HG03354 (cell line): ENCODE data around the gene ARID2.

Source experiments
- ATAC-seq: cut with Tn5 transposase; IDR thresholded peaks from one replicate; pipeline ENCODE4 v1.9.1; 2021; ENCODE audit warnings: mild to moderate bottlenecking; ENCODE audit not compliant: unreplicated experiment, poor library complexity, severe bottlenecking

Gene ARID2

GRCh38 chr12:45909041-45909713 is 179.7 kb downstream of the ARID2 start:
- no peak for ATAC-seq

- ATAC-seq = no peak
Measured at GRCh38 chr12:45912774-45913173, 183.3 kb downstream of the ARID2 start.

GRCh38 chr12:45913631-45914030 is 184.1 kb downstream of the ARID2 start:
- no peak for ATAC-seq

- ATAC-seq = no peak
Measured at GRCh38 chr12:45914090-45914489, 184.6 kb downstream of the ARID2 start.

- ATAC-seq = no peak
Measured at GRCh38 chr12:45915405-45915804, 185.9 kb downstream of the ARID2 start.

- ATAC-seq = no peak
Measured at GRCh38 chr12:45918818-45919217, 189.3 kb downstream of the ARID2 start.

GRCh38 chr12:45928309-45928708 is 198.8 kb downstream of the ARID2 start:
- ATAC-seq = no peak

GRCh38 chr12:45930369-45930768 is 200.9 kb downstream of the ARID2 start:
- ATAC-seq = no peak

GRCh38 chr12:45933504-45933903 is 204.0 kb downstream of the ARID2 start:
- no peak for ATAC-seq

- ATAC-seq = no peak
Measured at GRCh38 chr12:45934956-45935355, 205.4 kb downstream of the ARID2 start.

- ATAC-seq = no peak
Measured at GRCh38 chr12:45938566-45938965, 209.1 kb downstream of the ARID2 start.

- no peak for ATAC-seq
Measured at GRCh38 chr12:45939759-45940158, 210.3 kb downstream of the ARID2 start.

GRCh38 chr12:45944771-45945170 is 215.3 kb downstream of the ARID2 start:
- ATAC-seq = no peak

GRCh38 chr12:45946435-45946834 is 216.9 kb downstream of the ARID2 start:
- ATAC-seq = no peak

GRCh38 chr12:45948546-45948945 is 219.0 kb downstream of the ARID2 start:
- no peak for ATAC-seq
